K562 (cell line): Measurements from ENCODE around the gene SEMA3A. TPM values are rescaled to one million over a fixed set of nuclear protein-coding genes. Genes with fewer than 3 reads are reported as not detected.

Experiments
- ATAC-seq: fragments of 200-7000 bp; cut with Tn5 transposase; 3 replicates; pipeline ENCODE4 v1.9.1; 2020; ENCODE audit warnings: moderate library complexity
- BruUV-seq: library from RNA; stranded (reverse); fragments of 400-500 nt; replicated peaks from 2 replicates; lab custom pipeline; 2021; lab: Mats Ljungman, UMichigan
- CTCF ChIA-PET: fragments of 300-600 bp; formaldehyde crosslinking; extraction: SDS; loops from one replicate; lab custom pipeline; 2021; ENCODE audit warnings: low intra/inter-chr PET ratio; lab: Yijun Ruan, JAX
- POLR2A ChIA-PET: fragments of 300-600, 350-650 bp; sonication (Branson Sonifier 250); formaldehyde crosslinking; extraction: SDS; loops from one replicate; lab custom pipeline; 2021; ENCODE audit warnings: antibody characterized with exemption, inconsistent platforms; lab: Yijun Ruan, JAX
- DNase-seq, 4 experiments: peaks; one replicate each; pipeline versions ENCODE4 v3.0.0 to v3.0.0-alpha.2; 2011 to 2018; ENCODE audit warnings: low spot score in 3 of 4, mixed read lengths in 3 of 4; ENCODE audit errors: extremely low read depth in 1 of 4
- FAIRE-seq: peaks from 2 replicates; lab custom pipeline; 2011; peaks lifted over from hg19 to GRCh38; lab: Jason Lieb, UNC
- H2AFZ ChIP-seq: 2 replicates; pipeline ENCODE4 v1.6.0; 2011; ENCODE audit warnings: low read depth, low read length, control low read depth, inconsistent platforms
- H3K27ac ChIP-seq: fragments of 200-600 bp; 3 replicates; pipeline ENCODE4 v1.8.0; 2011; ENCODE audit warnings: low read depth, mild to moderate bottlenecking, control low read depth, inconsistent platforms, low read length, moderate library complexity, mixed read lengths; ENCODE audit errors: extremely low read depth
- H3K27me3 ChIP-seq, 2 experiments: fragments of 300-600 bp in 1 of 2; 2 replicates in 1 of 2; 3 replicates in 1 of 2; pipeline versions ENCODE4 v1.6.0 to v1.8.0; 2011; ENCODE audit warnings: inconsistent platforms in 2 of 2, low read length in 2 of 2, mild to moderate bottlenecking in 1 of 2, mixed read lengths in 1 of 2, moderate library complexity in 1 of 2; ENCODE audit not compliant: control insufficient read depth in 2 of 2, insufficient read depth in 2 of 2
- H3K36me3 ChIP-seq: fragments of 300-600 bp; 3 replicates; pipeline ENCODE4 v1.8.0; 2011; ENCODE audit warnings: mild to moderate bottlenecking, low read length, inconsistent platforms; ENCODE audit not compliant: control insufficient read depth, insufficient read depth
- H3K4me1 ChIP-seq, 2 experiments: fragments of 200-600 bp in 1 of 2; replicated peaks in 1 of 2; 2 replicates in 1 of 2; 3 replicates in 1 of 2; pipeline versions ENCODE4 v1.5.1 to v1.8.0; 2011; ENCODE audit warnings: inconsistent platforms in 2 of 2, low read length in 2 of 2, mild to moderate bottlenecking in 1 of 2, mixed read lengths in 1 of 2, moderate library complexity in 1 of 2; ENCODE audit not compliant: control insufficient read depth in 2 of 2, insufficient read depth in 2 of 2
- H3K4me2 ChIP-seq: 2 replicates; pipeline ENCODE4 v1.6.1; 2011; ENCODE audit warnings: low read length, control low read depth, inconsistent platforms, mixed read lengths; ENCODE audit not compliant: insufficient read depth
- H3K4me3 ChIP-seq: fragments of 200-600 bp; sonication (generic), shearing (Covaris generic); 2 replicates; pipeline ENCODE4 v1.5.1; 2016; ENCODE audit warnings: control low read depth, inconsistent platforms
- H3K79me2 ChIP-seq: fragments of 200-600 bp; 3 replicates; pipeline ENCODE4 v1.8.0; 2011; ENCODE audit warnings: low read length, inconsistent platforms; ENCODE audit not compliant: control insufficient read depth, insufficient read depth
- H3K9ac ChIP-seq, 2 experiments: 2 replicates each; pipeline versions ENCODE4 v1.6.0 to v1.6.1; 2011; ENCODE audit warnings: low read depth in 2 of 2, low read length in 2 of 2, control low read depth in 1 of 2, inconsistent platforms in 1 of 2, mild to moderate bottlenecking in 1 of 2, mixed read lengths in 1 of 2; ENCODE audit not compliant: insufficient read depth in 1 of 2
- H3K9me1 ChIP-seq: one replicate; pipeline ENCODE4 v1.6.0; 2011; ENCODE audit warnings: inconsistent platforms, mild to moderate bottlenecking, low read length, moderate library complexity; ENCODE audit not compliant: control insufficient read depth, insufficient read depth
- H3K9me3 ChIP-seq: replicated peaks from 2 replicates; pipeline ENCODE4 v1.5.1; 2011; ENCODE audit warnings: low read depth, low read length, inconsistent platforms; ENCODE audit not compliant: control insufficient read depth, insufficient read depth
- H4K20me1 ChIP-seq: replicated peaks from 2 replicates; pipeline ENCODE4 v1.6.1; 2011; ENCODE audit warnings: low read length, inconsistent platforms, mixed read lengths; ENCODE audit not compliant: control insufficient read depth, insufficient read depth
- ATF2 ChIP-seq: sonication (generic); formaldehyde crosslinking; IDR thresholded peaks from 2 replicates; pipeline ENCODE4 v1.8.1; 2022; ENCODE audit warnings: missing genetic modification reagents
- CTCFL ChIP-seq: IDR thresholded peaks from 2 replicates; pipeline ENCODE4 v1.6.1; 2011; ENCODE audit warnings: borderline replicate concordance, low read depth, mild to moderate bottlenecking, moderate library complexity, low read length; ENCODE audit not compliant: insufficient read depth, poor library complexity, severe bottlenecking
- ELF1 ChIP-seq: fragments of 200-800 bp; sonication (Bioruptor generic); IDR thresholded peaks from 2 replicates; pipeline ENCODE4 v1.6.1; 2016; ENCODE audit warnings: missing genetic modification characterization, missing compliant biosample characterization
- EP300 ChIP-seq: IDR thresholded peaks from 2 replicates; pipeline ENCODE4 v1.6.1; 2012; ENCODE audit warnings: low read length, improper control_type of control experiment
- MTA3 ChIP-seq: fragments of 450-650 bp; formaldehyde crosslinking; IDR thresholded peaks from 2 replicates; pipeline ENCODE4 v1.6.1; 2017; ENCODE audit warnings: mild to moderate bottlenecking, borderline replicate concordance
- PKNOX1 ChIP-seq: fragments of 450-650 bp; IDR thresholded peaks from 2 replicates; pipeline ENCODE4 v1.6.1; 2016
- TAF15 ChIP-seq: fragments of 200-400 bp; formaldehyde crosslinking; IDR thresholded peaks from 2 replicates; pipeline ENCODE4 v1.6.1; 2017; ENCODE audit warnings: mild to moderate bottlenecking, low read depth, low read length, moderate library complexity
- ZBTB11 ChIP-seq, 3 experiments: fragments of 200-800 bp in 1 of 3; fragments of 250-450 bp in 1 of 3; fragments of 450-650 bp in 1 of 3; sonication (Bioruptor Pico) in 1 of 3; sonication (Bioruptor generic) in 1 of 3; formaldehyde crosslinking in 1 of 3; IDR thresholded peaks; 2 replicates each; pipeline versions ENCODE4 v1.6.1 to v1.8.0; 2016 to 2022; ENCODE audit warnings: mild to moderate bottlenecking in 2 of 3, missing genetic modification characterization in 2 of 3, missing compliant biosample characterization in 1 of 3, moderate library complexity in 1 of 3
- ZNF232 ChIP-seq: sonication (generic); formaldehyde crosslinking; IDR thresholded peaks from 2 replicates; pipeline ENCODE4 v1.8.0; 2022; ENCODE audit warnings: mild to moderate bottlenecking, missing genetic modification reagents
- WGBS: fragments of 100-300 bp; shearing (Covaris generic); methylation state at CpG from one replicate; pipeline ENCODE4 v1.1.6; 2016; ENCODE audit warnings: low coverage, mixed read lengths; ENCODE audit not compliant: insufficient coverage; ENCODE audit errors: missing lambda C conversion rate; 5-methylcytosine and 5-hydroxymethylcytosine counted together
- in situ Hi-C: fragments of 300-500 bp; cut with MboI; formaldehyde crosslinking; loops from 4 replicates; pipeline ENCODE4 v1.15.0; 2018; ENCODE audit warnings: inconsistent platforms, mixed read lengths
- intact Hi-C: fragments of 100-400 bp; cut with micrococcal nuclease; formaldehyde crosslinking; loops from 2 replicates; pipeline ENCODE4 v1.14.2; 2022
- polyA plus RNA-seq, 8 experiments: library from polyadenylated mRNA; depleted of rRNA in 4 of 8; stranded (reverse) in 5 of 8; unstranded in 3 of 8; fragments of >200 nt; fragmentation: Nextera tagmentation in 2 of 8; fragmentation: Illumina TruSeq in 1 of 8; extraction: Ambion mirVana in 2 of 8; extraction: Trizol in 1 of 8; gene quantifications; 2 replicates each; pipeline versions ENCODE4 v1.2.1 to v1.2.3, GENCODE V29; 2011 to 2014; ENCODE audit warnings: inconsistent platforms in 1 of 8, missing spikeins in 1 of 8
- total RNA-seq, 7 experiments: library from RNA; depleted of rRNA in 6 of 7; stranded (reverse); fragments of >200 nt in 6 of 7; fragmentation: Illumina TruSeq in 2 of 7; extraction: Trizol in 2 of 7; gene quantifications; 2 replicates each; pipeline versions ENCODE4 v1.2.1 to v1.2.3, GENCODE V29; 2011 to 2021; ENCODE audit warnings: low replicate concordance in 1 of 7

Gene SEMA3A
- total and polyA plus RNA-seq, 9 of the 15 experiments (the other 6 are each of a cell fraction or from before 2014, with no cell fraction given): 0.36 to 3.0 (median 1.1) TPM

- H2AFZ ChIP-seq: no peak overlapping the region
Observed at GRCh38 chr7:84136336-84136735, 58.3 kb downstream of the SEMA3A start.

More at GRCh38 chr7:84136336-84136735, 58.3 kb downstream of the SEMA3A start:
- ATAC-seq: no peak
- Histone ChIP-seq H3K36me3 (no peaks in the 10 kb centered on the region), H3K9ac (no peak overlapping the region), H3K9me3 (no peaks in the 10 kb centered on the region), H3K79me2 (no peaks in the 10 kb centered on the region), H3K27ac (no peak overlapping the region), H3K9me1 (no peaks in the 10 kb centered on the region), H4K20me1 (no peaks in the 10 kb centered on the region), H3K4me1 (no peaks in the 10 kb centered on the region), H3K4me3 (no peak overlapping the region), H3K27me3 (no peaks in the 10 kb centered on the region), H3K4me2 (no peak overlapping the region)
- FAIRE-seq: no peak
- in situ Hi-C loops: no loop called here
- no TSS peak for BruUV-seq
- ChIA-PET CTCF (no interaction called here), POLR2A (no interaction called here)
- 0% methylated on average over 3 of the region's 3 CpGs for WGBS
- DNase-seq: no peak
- intact Hi-C loops: no loop called here
- no peak for TF ChIP-seq ELF1 (tag)
- no peak for TF ChIP-seq PKNOX1
- TF ChIP-seq ATF2: no peak
- TF ChIP-seq MTA3: no peak
- TF ChIP-seq ZNF232 (CRISPR knock-in tag): no peak
- no peak for TF ChIP-seq CTCFL
- TF ChIP-seq TAF15: no peak
- no peak for TF ChIP-seq ZBTB11 (CRISPR knock-in tag; IDR thresholded peaks at IDR 0.05)
- TF ChIP-seq EP300: no peak
